Upper lobe of left lung (tissue), 4 donors: ENCODE measurements around the gene APBA3.

Source experiments
- CTCF ChIP-seq, 6 experiments: fragments of 450-650 bp in 4 of 6; fragments of 200-600 bp in 2 of 6; sonication (generic) in 2 of 6; IDR thresholded peaks; one replicate each; pipeline ENCODE4 v1.5.1; 2016 to 2019; ENCODE audit warnings: antibody characterized with exemption in 6 of 6
- POLR2A ChIP-seq, 4 donors: fragments of 450-650 bp; IDR thresholded peaks; one replicate each; pipeline ENCODE4 v1.5.1; 2016 to 2017; ENCODE audit warnings: antibody characterized with exemption in 4 of 4, mild to moderate bottlenecking in 2 of 4

GRCh38 chr19:3712663-3713611, 48.6 kb downstream of the APBA3 start:
- TF ChIP-seq CTCF (IDR thresholded peaks at IDR 0.05) (no peak), POLR2A (IDR thresholded peaks at IDR 0.05) (no peak)
